ENCODE data around the gene MSANTD4. TPM values are rescaled to one million over a fixed set of nuclear protein-coding genes. Genes with fewer than 3 reads are reported as not detected.

Gene MSANTD4
- total RNA-seq, 1 experiment from 2014 or later, result 17.5 TPM

GRCh38 chr11:105975128-105975527 is 46.9 kb downstream of the MSANTD4 start:
- H4K20me1 ChIP-seq (ENCODE audit: control insufficient read depth, insufficient read depth, insufficient read length), result no peaks in the 10 kb centered on the region
- no peaks in the 10 kb centered on the region for H3K23me2 ChIP-seq (ENCODE audit: insufficient read length, low read depth, low read length, poor library complexity, severe bottlenecking)
- H2AK5ac ChIP-seq (ENCODE audit: insufficient read length, low read length), result no peak overlapping the region
- H4K5ac ChIP-seq (ENCODE audit: insufficient read length, low read depth, low read length), result no peak overlapping the region
- H3K9me3 ChIP-seq (ENCODE audit: control insufficient read depth, low read depth, low read length), result no peaks in the 10 kb centered on the region
- H3K4me2 ChIP-seq (ENCODE audit: insufficient read depth, insufficient read length, low read length), result no peak overlapping the region
- no peaks in the 10 kb centered on the region for H3K4me1 Mint-ChIP-seq
- no peak overlapping the region for H4K8ac ChIP-seq (replicated peaks; ENCODE audit: insufficient read length, low read depth, low read length)
- no peak overlapping the region for H3K27ac ChIP-seq (ENCODE audit: insufficient read length, low read depth, low read length)
- H2BK5ac ChIP-seq (ENCODE audit: insufficient read length, low read length), result no peak overlapping the region
- WGBS (ENCODE audit: extremely low coverage, insufficient read length, low lambda C conversion rate), result no CpG with 5 or more reads among the region's 1 CpG
- no peak overlapping the region for H3K23ac ChIP-seq (ENCODE audit: insufficient read length, low read depth, low read length)
- H3T11ph ChIP-seq (ENCODE audit: low read length), result no peak overlapping the region
- no peak overlapping the region for H3K9ac ChIP-seq (ENCODE audit: extremely low read depth, insufficient read length, low read length)
- no peaks in the 10 kb centered on the region for H3K36me3 Mint-ChIP-seq (ENCODE audit: insufficient read depth in 1 of 3, low read depth in 3 of 3)
- no peak overlapping the region for H2AFZ ChIP-seq (ENCODE audit: low read length)
- H3K4me3 Mint-ChIP-seq, result no peak overlapping the region
- no peak overlapping the region for H2BK12ac ChIP-seq (ENCODE audit: insufficient read length, low read depth, low read length)
- no peak overlapping the region for H3K4ac ChIP-seq (ENCODE audit: low read depth, low read length)
- no peak overlapping the region for H3K27ac Mint-ChIP-seq
- no peak overlapping the region for H2BK20ac ChIP-seq (ENCODE audit: low read depth, low read length, poor library complexity, severe bottlenecking)
- TF ChIP-seq CTCF (conservative IDR thresholded peaks at IDR 0.05), result no peak
- H2BK15ac ChIP-seq (ENCODE audit: low read depth, low read length), result no peak overlapping the region
- H2BK120ac ChIP-seq (ENCODE audit: low read depth, low read length, poor library complexity, severe bottlenecking), result no peak overlapping the region
- DNase-seq, result no peak
- no peak overlapping the region for H3K56ac ChIP-seq (ENCODE audit: insufficient read length, low read depth, low read length)
- no peaks in the 10 kb centered on the region for H3K4me1 ChIP-seq (ENCODE audit: insufficient read depth, low read length)
- no peak overlapping the region for H3K18ac ChIP-seq (ENCODE audit: insufficient read length, low read depth, low read length)
- no peaks in the 10 kb centered on the region for H3K79me1 ChIP-seq (ENCODE audit: insufficient read depth, low read depth, low read length, poor library complexity, severe bottlenecking)
- H3K27me3 ChIP-seq (ENCODE audit: insufficient read depth, low read length), result no peaks in the 10 kb centered on the region
- no peaks in the 10 kb centered on the region for H3K27me3 Mint-ChIP-seq (ENCODE audit: low read depth)
- H3K9me3 Mint-ChIP-seq, result no peaks in the 10 kb centered on the region
- H3K79me2 ChIP-seq (ENCODE audit: insufficient read depth, low read length), result no peaks in the 10 kb centered on the region
- H3K14ac ChIP-seq (ENCODE audit: insufficient read depth, low read length), result no peak overlapping the region
- H4K91ac ChIP-seq (ENCODE audit: insufficient read length, low read depth, low read length), result no peak overlapping the region

Data from H9 (cell line).